ENCODE data around the gene GYG1.
A peak's percentile ranks its signal among the peaks of the same experiment; 100 is the strongest.

Gene GYG1

DNA sequence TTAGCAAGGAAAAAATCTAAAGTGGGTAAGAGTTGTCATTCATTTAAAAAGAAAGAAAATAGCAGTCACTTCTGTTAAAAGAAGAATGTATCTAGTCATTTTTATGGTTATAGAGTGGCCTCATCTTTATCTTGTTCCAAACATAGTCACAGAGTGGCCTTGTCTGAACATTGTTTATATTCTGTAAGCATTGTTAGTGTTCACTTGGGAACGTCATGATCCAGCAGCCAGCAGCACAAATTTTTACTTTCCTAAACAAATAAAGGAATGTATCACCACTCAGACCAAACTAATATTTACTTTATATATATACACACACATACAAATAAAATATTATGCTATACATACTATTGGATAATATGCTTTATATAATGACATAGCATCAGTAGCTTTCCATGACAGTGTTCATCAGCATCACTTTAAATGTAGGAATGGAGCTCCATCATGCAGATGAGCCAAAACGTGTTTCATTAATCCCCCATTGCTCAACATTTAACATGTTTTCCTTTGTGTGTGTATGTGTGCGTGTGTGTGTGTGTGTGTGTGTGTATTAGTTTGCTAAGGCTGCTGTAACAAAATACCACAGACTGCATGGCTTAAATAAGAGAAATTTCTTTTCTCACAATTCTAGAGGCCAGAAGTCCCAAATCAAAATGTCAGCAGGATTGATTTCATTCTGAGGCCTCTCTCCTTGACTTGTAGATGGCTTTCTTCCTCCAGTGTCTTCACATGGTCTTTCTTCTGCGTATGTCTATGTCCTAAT, 39.6 kb upstream of the GYG1 start:
- no peak for DNase-seq
- H3K9me3 ChIP-seq (ENCODE audit: severe bottlenecking) = no peaks in the 10 kb centered on the region

DNA sequence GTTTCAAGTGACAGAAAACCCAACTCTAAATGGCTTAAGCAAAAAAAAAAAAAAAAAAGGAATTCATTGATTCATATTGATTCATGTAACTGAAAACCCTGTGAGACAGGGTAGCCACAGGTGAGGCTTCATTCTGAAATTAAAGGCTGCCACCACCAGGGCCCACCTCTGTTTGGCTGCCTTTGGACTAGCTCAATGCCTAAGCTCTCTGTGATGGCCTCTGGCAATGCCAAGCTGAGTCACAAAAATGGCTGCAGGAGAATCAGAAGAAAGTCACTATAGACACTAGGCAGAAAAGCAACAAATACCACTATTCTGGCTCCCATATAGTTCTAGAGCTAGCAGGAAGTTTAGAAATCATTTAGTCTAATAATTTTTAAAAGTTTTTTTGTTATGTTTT, 38.2 kb upstream of the GYG1 start:
- H3K9me3 ChIP-seq (ENCODE audit: severe bottlenecking) = no peaks in the 10 kb centered on the region
- no peak overlapping the region for H3K4me3 ChIP-seq (ENCODE audit: low read depth, low read length)
- H3K27ac ChIP-seq = no peak overlapping the region
- no peak for DNase-seq
- H3K27me3 ChIP-seq (ENCODE audit: insufficient read depth, low read depth, severe bottlenecking) = no peaks in the 10 kb centered on the region
- H3K36me3 ChIP-seq = no peaks in the 10 kb centered on the region
- TF ChIP-seq, protein P1, sequence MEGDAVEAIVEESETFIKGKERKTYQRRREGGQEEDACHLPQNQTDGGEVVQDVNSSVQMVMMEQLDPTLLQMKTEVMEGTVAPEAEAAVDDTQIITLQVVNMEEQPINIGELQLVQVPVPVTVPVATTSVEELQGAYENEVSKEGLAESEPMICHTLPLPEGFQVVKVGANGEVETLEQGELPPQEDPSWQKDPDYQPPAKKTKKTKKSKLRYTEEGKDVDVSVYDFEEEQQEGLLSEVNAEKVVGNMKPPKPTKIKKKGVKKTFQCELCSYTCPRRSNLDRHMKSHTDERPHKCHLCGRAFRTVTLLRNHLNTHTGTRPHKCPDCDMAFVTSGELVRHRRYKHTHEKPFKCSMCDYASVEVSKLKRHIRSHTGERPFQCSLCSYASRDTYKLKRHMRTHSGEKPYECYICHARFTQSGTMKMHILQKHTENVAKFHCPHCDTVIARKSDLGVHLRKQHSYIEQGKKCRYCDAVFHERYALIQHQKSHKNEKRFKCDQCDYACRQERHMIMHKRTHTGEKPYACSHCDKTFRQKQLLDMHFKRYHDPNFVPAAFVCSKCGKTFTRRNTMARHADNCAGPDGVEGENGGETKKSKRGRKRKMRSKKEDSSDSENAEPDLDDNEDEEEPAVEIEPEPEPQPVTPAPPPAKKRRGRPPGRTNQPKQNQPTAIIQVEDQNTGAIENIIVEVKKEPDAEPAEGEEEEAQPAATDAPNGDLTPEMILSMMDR (IDR thresholded peaks at IDR 0.05; ENCODE audit: low read depth, low read length) = no peak

More for the DNA sequence above, 39.6 kb upstream of the GYG1 start:
- TF ChIP-seq, protein P1 (IDR thresholded peaks at IDR 0.05; ENCODE audit: low read depth, low read length) = no peak
- Histone ChIP-seq H3K36me3 (no peaks in the 10 kb centered on the region), H3K27ac (no peak overlapping the region), H3K4me3 (ENCODE audit: low read depth, low read length) (no peak overlapping the region), H3K27me3 (ENCODE audit: insufficient read depth, low read depth, severe bottlenecking) (no peaks in the 10 kb centered on the region)

DNA sequence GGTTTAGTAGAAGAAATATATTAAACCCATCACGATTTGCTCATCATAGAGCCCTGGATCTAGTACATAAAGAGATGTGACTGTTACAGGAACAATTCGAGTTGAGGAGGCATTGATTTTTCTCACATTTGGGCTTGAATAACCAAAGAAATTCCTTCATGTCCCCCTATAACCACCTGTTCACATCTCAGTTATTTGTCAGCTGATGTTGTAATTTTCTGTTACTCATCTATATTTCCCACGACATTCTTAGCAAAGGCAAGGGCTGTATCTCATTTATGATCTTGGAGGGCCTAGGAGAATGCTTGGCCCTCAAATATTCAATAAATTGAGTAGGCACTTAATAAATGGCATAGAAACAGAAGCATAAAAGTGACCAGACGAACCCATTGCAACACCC, 36.4 kb upstream of the GYG1 start:
- no peak for DNase-seq
- Histone ChIP-seq H3K4me3 (ENCODE audit: low read depth, low read length) (no peak overlapping the region), H3K27ac (no peak overlapping the region), H3K9me3 (ENCODE audit: severe bottlenecking) (no peaks in the 10 kb centered on the region), H3K36me3 (no peaks in the 10 kb centered on the region), H3K27me3 (ENCODE audit: insufficient read depth, low read depth, severe bottlenecking) (no peaks in the 10 kb centered on the region)
- TF ChIP-seq, protein P1 (IDR thresholded peaks at IDR 0.05; ENCODE audit: low read depth, low read length) = no peak

DNA sequence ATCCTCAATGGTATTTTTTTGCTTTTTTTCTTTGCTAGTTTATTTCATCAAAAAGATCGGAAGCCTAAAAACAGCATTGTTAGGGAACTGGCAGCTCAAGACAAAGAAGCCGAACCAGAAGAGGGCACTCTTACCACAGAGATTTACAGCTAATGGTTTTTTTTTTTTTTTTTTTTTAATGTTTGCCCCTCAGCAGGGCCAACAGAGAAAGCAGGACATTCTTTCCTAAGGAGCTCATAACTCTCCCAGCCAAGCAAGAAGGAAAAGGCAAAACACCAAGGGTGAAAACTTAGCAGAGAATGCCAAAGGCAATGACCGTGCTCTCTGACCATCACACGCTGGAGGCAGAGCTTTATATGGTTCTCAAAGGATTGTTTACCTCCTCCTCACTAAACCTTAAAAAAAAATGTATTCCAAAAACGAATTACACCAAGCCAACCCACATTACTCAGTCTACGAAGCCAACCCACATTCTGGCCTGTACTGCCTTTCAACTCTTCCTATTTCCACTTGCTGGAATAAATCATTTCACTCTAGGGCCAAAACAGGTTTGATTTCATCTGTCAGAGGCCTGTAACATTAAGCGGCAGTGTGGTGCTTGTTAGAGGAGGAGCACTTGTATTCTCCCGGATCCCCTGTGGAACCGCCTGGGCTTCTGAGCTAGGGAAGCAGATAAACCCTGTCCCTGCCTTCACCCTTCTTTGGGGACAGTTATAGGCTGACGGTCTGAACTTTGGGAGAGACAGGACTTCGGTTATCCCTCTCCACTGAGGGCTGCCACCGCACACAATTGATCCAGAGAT, 35.6 kb upstream of the GYG1 start:
- Histone ChIP-seq H3K27me3 (ENCODE audit: insufficient read depth, low read depth, severe bottlenecking) (no peaks in the 10 kb centered on the region), H3K27ac (no peak overlapping the region), H3K36me3 (no peaks in the 10 kb centered on the region), H3K9me3 (ENCODE audit: severe bottlenecking) (no peaks in the 10 kb centered on the region), H3K4me3 (ENCODE audit: low read depth, low read length) (no peak overlapping the region)
- TF ChIP-seq, protein P1 (IDR thresholded peaks at IDR 0.05; ENCODE audit: low read depth, low read length) = peak; percentile 49; the same call in 1 of the 2 replicates
- peak; percentile 41 for DNase-seq

DNA sequence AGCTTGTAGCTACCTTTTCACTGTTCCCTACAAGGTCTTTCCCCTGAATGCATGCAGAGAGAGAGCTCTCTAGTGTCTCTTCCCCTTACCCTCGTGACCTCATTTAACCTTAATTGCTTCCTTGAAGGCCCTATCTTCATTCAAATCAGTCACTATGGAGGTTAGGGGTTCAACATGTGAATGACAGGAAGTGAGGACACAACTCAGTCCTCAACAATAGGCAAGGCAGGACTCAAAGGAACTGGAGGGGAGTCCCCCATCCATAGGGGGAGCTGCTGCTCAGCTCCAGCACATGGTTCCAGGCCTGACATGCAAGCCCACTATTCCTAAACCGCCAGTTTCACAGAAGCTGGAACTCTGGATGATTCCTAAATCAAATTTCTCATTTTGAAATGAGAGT, 33.8 kb upstream of the GYG1 start:
- TF ChIP-seq, protein P1 (IDR thresholded peaks at IDR 0.05; ENCODE audit: low read depth, low read length) = peak; percentile 82
- no peaks in the 10 kb centered on the region for H3K27me3 ChIP-seq (ENCODE audit: insufficient read depth, low read depth, severe bottlenecking)
- peak; percentile 69 for DNase-seq

More for the DNA sequence above, 33.8 kb upstream of the GYG1 start:
- Histone ChIP-seq H3K4me3 (ENCODE audit: low read depth, low read length) (no peak overlapping the region), H3K27ac (no peak overlapping the region), H3K9me3 (ENCODE audit: severe bottlenecking) (no peaks in the 10 kb centered on the region), H3K36me3 (no peaks in the 10 kb centered on the region)

Measured in WERI-Rb-1 (cell line).